ENCODE data around the gene RASGEF1C.

DNA sequence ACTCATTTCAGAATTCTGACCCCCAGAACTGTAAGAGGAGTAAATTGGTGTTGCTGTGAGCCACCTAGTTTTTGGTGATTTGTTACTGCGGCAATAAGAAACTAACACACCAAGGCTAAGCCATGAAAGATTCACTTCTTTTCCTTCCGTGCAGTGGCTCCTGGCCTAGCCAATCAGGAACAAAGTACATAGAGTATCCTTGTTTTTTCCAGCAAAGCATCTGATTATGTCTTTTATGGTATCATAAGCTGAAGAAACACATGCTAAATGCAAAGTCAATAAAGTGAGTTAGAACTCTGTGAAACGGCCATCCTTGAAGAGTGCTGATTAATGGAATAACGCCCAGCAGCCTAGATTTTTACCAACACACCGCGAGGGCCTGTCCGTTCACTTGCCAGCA is 148.8 kb downstream of the RASGEF1C start:
- TF ChIP-seq, protein P1, sequence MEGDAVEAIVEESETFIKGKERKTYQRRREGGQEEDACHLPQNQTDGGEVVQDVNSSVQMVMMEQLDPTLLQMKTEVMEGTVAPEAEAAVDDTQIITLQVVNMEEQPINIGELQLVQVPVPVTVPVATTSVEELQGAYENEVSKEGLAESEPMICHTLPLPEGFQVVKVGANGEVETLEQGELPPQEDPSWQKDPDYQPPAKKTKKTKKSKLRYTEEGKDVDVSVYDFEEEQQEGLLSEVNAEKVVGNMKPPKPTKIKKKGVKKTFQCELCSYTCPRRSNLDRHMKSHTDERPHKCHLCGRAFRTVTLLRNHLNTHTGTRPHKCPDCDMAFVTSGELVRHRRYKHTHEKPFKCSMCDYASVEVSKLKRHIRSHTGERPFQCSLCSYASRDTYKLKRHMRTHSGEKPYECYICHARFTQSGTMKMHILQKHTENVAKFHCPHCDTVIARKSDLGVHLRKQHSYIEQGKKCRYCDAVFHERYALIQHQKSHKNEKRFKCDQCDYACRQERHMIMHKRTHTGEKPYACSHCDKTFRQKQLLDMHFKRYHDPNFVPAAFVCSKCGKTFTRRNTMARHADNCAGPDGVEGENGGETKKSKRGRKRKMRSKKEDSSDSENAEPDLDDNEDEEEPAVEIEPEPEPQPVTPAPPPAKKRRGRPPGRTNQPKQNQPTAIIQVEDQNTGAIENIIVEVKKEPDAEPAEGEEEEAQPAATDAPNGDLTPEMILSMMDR (IDR thresholded peaks at IDR 0.05), result no peak
- no peak for TF ChIP-seq POLR2A (IDR thresholded peaks at IDR 0.05)

All from Peyer's patch (tissue), 4 donors.